ELF-1 (cell line): Measurements from ENCODE around the gene ZBTB47.

Experiments used
- DNase-seq: peaks from one replicate; pipeline ENCODE4 v3.0.0-alpha.2; 2016; ENCODE audit warnings: low read depth, low spot score

ZBTB47 gene

DNA sequence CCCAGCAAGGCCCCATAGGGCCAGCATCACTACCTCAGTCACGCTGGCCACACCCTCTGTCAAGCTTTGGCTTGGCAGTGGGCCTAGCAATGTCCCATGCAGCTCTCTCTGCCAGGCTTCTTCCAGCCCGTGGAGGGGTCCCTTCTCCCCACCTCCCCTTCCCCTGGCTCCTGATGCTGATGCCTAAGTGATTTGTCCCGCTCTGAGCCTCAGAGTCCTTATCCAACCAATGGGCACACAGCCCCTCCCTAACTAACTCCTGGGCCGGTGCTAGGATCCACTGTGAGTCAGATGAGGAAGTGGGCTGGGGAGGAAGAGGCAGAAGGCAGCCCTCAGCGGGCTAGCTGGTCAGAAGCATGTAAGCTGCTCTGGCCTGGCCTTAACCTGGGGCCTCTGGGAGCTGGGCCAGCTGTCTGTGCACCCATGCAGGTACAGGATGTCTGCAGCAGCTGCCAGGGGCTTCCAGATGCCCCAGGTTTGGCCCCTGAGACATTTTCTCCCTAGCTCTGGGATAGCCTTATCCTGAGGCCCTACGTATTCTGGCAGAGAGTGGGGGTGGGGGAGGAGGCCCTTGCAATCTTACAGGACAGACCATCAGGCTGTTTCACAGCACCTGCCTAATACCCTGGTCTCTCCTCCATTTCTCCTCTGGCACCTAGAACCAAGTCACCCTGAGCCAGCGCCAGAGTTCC is 740 bp upstream of the ZBTB47 start:
- peak; percentile 66 for DNase-seq

DNA sequence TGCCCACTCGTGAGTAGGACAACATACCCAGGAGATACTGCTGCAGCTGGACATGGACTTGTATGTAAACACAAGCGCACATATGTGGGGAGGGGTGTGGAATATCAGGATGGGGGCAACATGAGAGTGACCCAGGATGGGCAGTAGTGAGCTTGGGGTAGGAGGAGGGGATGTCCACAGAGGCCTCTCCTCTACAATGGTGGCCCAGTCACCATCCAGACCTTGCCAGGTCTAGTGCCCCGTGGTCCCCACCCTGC is 266 bp upstream of the ZBTB47 start:
- DNase-seq: no peak

DNA sequence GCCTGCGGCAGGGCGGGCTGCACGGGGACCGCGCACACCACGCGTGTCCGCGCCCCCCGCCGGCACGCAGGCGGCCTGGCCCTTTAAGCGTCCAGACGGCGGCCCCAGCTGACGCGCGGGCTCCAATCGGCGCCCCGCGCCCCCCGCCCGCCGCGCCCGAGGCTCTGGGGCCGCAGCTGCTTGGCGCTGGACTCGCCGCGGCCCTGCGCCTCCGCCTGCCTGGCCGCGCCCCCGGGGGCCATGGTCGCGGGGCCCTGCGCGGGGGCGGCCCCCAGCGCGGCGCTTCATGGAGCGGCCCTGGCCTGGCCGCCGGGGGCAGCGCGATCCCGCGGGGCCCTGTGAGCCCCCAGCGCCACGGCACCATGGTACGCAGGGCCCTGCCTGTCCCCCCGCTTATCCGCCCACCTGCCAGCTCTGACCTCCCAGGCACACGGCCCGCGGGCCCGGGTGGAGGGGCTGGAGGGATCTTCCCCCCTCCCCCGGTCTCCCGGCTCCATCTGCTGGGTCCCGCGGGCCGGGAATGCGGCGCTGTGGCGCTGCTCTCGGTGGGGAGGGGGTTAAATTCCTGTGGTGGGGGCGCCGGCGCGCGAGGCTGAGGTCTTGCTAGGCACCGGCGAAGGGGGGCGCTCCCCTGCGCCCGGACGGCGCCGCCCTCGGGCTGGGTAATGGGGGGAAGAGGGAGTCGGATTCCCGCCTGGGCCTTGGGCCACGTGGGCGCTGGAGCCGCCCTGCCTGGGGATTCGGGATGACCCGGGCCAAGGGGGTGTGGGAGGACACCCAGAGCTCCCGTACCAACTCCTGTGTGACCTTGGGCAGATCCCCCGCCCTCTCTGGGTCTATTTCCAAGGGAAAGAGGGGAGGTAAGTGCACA is 1.1 kb downstream of the ZBTB47 start:
- DNase-seq: peak; percentile 89

DNA sequence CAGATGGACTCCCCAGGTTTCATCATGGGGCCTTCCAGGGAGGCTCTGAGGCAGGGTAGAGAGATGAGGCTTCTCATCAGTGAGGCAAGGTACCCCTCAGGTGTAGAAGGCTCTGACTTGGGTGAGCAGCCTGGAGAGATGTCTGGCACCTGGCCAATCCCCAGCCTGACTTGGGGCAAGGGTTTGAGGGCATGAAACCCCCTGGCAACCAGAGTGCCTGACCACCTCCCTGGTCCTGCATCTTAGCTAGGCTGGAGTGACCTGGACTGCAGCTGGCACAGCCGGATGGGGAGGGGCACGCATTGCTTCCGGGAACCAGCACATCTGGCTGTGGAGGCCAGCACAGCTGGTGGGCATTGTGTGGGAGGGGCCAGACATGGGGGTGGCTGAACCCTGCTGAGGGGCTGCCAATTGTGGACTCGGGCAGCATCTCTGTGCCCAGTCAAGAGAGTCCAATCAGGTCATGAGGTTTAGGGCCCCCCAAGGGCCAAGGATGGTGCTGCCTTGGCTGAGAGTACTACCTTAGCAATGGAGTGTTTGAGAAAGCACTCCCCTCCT is 1.9 kb downstream of the ZBTB47 start:
- DNase-seq: peak; percentile 32

DNA sequence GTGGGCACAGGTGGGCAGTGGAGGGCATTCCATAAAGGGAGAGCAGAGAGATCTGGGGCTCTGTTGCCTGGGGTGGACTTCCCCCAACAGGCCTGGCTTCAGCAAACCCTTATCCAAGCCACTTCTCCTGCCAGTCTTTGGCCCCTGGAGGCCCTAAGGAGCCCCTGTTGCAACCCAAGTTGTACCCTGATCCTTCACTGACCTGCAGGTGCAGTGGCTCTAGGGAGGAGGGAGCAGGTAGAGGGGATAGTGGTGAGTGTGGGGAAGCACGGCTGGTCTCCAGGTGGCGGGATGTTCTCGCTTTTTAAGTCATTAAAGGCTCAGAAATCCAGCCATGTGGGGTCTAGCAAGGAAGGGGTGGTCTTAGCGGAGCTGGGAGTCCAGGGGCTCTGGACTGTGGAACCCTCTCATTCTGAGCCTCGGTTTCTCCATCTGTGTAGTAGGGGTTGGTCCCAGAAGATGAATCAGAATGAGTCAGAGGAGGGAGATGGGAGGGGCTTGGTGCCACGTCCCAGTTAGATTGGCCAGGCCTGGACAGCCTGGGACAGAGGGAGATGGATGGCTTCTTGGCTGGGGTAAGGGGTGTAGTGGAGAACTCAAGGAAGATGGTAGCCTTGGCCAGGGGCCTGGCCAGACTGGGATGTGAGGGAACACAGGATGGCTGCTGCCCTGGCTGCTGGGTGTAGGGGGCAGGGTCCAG is 2.6 kb downstream of the ZBTB47 start:
- no peak for DNase-seq

DNA sequence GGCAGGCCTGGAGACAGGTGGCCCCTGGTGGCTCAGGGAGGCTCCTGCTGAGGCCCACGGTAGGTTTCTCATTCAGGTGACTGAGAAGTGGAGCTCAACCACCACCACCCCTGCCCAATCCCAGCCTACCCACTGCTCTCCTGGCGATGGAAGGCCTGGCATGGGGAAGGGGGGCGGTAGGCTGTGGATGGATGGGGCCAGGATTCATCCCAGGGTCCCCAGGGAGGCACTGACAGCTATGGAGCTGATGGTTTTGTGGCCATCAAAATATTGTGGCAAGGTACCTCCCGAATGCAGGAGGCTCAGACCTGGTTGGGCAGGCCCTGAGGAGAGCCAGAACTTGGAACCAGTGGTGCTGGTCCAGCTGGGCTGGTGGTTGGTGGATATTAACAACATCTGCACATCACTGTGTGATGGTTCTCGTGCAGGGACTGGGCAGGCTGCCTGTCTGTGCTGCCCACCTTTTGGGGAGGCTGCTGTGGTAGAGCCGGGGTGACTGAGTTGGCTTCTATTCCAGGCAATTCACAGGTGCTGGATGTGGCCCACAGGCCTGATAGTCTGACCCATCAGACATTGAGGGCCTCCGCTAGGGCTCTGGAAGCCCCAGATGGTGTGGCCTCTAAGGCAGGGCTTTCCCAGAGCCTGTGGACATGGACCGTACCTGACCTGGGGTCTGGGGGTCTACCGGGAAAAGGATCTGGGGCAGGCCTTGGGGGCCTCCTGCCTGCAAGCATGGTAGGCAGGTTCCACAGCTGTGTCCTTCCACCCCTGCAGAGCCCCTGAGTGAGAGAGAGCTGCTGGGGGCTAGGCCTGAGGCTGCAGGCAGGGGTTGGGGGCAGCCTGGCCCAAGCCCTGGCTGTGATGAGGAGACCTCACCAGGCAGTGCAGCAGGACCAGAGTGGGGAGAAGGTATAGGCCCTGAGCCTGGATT is 3.4 kb downstream of the ZBTB47 start:
- no peak for DNase-seq

DNA sequence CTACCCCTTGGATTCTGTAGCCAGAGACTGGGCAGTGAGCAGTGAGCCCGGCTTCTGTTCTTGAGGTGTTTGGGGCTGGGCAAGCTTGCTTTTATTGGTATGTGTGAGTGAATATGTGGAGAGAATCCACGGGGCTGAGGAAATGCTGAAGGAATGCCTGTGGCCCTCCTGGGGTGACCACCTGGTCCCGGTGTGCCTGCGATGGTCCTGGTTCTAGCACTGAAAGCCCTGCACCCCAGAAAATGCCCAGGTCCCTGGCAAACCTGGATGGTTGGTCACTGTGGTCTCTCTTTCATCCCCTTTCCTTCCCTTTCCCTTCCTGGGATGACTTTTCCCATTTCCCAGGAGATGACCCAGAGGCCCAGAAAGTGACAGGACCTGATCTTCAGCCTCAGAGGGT is 4.2 kb downstream of the ZBTB47 start:
- no peak for DNase-seq

DNA sequence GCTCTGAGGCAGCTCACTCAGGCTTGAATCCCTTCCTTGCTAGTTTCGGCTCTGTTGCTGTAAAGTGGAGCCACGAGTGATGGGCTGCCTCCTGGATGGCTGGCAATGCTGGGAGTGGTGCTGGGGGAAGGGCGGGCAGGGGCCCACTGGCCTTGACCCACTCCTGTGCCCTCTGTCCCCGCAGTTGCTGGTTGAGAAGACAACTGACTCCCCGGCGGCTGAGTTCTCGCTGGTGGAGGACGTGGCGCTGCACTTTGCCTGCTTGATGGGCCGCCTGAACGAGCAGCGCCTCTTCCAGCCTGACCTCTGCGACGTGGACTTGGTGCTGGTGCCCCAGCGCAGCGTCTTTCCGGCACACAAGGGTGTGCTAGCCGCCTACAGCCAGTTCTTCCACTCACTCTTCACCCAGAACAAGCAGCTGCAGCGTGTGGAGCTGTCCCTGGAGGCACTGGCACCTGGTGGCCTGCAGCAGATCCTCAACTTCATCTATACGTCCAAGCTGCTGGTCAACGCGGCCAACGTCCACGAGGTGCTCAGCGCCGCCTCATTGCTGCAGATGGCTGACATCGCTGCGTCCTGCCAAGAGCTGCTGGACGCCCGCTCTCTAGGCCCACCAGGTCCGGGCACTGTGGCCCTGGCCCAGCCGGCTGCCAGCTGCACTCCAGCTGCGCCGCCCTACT is 4.7 kb downstream of the ZBTB47 start:
- DNase-seq: peak; percentile 32

DNA sequence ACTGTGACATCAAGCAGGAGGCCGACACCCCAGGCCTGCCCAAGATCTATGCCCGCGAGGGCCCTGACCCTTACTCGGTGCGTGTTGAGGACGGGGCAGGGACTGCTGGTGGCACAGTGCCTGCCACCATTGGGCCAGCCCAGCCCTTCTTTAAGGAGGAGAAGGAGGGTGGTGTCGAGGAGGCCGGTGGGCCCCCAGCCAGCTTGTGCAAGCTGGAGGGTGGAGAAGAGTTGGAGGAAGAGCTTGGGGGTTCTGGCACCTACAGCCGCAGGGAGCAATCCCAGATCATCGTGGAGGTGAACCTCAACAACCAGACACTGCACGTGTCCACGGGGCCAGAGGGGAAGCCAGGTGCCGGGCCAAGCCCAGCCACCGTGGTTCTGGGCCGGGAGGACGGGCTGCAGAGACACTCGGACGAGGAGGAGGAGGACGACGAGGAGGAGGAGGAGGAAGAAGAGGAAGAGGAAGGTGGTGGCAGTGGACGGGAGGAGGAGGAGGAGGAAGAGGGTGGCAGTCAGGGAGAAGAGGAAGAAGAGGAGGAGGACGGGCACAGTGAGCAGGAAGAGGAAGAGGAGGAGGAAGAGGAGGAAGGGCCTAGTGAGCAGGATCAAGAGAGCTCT is 5.4 kb downstream of the ZBTB47 start:
- no peak for DNase-seq

DNA sequence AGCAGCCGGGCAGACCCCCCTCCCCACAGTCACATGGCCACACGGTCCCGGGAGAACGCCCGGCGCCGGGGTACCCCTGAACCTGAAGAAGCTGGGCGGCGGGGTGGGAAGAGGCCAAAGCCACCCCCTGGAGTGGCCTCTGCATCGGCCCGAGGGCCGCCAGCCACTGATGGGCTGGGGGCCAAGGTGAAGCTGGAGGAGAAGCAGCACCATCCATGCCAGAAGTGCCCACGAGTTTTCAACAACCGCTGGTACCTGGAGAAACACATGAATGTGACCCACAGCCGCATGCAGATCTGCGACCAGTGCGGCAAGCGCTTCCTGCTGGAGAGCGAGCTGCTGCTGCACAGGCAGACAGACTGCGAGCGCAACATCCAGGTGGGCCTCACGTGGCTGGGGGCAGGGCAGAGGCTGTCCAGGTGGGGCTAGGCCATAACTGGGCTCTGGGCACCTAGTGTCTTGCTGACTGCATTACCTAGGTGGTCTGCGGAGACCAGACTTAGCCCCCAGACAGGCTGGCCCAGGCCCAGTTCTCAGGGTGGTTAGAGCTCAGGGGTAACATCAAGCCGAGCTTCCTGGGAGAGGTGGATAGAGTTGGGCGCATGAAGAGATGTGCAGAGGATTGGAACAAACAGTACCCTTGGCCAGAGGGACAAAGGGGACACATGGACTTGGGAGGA is 6.1 kb downstream of the ZBTB47 start:
- DNase-seq: no peak

DNA sequence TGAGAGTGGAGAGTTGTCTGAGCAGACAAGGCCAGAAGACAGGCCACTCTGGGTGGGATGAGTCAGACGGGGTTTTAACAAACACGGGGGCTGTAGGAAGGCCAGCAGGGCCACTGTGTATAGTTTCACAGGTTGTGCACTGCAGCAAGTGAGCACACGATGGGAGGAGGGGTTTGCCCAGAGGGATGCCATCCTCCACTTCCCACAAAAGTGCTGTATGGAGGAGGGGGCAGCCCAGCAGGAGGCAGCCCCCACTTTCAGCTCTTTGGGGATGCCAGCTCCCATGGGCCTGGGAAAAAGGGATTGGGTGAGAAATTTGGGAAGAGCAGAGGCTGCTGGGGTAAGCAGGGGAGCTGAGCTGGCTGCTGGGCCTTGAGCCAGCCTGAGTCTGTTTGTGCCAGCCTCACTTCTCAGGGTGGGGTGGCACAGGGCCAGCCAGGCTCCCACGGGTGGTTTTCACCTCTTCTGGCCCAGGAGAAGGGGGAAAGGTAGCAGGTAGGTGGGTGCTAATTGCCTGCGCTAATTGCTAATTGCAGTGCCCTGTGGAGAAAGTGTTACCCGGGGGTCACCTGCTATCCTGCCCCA is 6.7 kb downstream of the ZBTB47 start:
- no peak for DNase-seq

DNA sequence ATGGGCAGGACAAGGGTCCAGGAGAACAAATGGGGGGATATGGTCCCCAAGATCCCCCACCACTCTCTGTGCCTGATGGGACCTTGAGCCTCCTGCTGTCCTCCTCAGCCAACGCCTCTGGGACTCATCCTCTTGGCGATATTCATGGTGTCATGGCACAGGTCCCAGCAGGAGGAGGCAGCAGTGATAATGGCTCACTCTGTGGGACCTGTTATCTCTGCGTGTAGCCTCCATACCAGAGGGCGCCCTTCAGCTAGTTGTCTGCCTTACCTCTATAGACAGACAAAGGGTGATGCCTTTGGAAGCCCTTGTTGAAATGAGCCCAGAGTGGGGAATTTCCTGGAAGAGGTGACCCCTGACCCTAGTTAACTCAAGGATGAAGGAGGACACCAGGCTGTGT is 7.4 kb downstream of the ZBTB47 start:
- DNase-seq: peak; percentile 34

DNA sequence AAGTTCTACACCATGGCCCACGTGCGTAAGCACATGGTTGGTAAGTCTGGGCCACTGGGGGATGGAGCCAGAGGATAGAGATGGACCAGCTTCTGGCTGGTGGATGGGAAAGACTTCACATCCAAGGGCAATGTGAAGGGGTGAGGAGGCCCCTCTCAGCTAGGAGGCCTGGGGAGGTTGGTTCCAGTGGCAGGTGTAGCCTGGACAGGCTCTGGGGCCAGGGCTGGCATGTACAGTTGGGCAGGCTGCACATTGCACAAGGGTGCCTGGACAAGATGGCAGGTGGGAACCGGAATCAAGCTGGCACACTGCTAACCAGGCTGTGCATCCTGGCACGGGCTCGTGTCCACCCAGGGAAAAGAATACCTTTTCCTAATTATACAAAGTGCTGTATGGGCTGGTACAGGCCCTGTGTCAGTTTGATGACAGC is 8.1 kb downstream of the ZBTB47 start:
- no peak for DNase-seq

DNA sequence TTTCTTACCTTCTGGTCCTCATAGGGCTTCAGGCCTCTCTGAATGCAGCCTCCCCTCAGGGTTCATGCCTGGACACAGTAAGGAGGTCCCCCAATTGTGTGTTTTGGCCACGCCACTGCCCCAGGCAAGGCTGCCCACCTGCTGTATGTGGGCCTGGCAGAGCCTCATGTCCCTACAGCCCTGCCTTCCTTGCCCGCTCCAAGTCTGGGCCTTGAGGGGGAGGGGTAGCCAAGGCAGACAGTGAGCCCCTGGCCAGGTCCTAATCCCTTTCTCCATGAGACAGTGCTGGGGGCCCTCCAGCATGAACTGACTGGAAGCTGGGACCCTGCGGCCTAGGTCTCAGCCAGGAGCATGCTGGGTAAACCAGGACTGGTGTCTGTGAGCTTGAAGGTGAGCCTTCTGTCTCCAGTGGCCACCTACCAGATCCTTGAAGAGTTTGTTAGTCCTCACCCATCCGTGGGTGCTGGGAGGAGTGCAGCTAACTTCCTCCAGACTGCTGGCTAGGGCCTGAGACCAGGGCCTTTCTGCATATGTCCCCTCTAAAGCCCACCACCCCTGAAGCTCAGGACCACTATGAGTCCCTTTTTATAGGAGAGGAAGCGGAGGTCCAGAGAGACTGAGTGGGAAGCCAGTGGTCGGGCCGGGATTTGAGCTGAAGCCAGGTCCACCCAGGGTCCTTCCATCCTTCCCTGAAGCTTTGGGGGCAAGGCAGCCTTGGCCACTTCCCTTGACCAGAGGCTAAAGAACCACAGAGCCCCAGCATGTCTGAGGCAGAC is 8.7 kb downstream of the ZBTB47 start:
- no peak for DNase-seq

DNA sequence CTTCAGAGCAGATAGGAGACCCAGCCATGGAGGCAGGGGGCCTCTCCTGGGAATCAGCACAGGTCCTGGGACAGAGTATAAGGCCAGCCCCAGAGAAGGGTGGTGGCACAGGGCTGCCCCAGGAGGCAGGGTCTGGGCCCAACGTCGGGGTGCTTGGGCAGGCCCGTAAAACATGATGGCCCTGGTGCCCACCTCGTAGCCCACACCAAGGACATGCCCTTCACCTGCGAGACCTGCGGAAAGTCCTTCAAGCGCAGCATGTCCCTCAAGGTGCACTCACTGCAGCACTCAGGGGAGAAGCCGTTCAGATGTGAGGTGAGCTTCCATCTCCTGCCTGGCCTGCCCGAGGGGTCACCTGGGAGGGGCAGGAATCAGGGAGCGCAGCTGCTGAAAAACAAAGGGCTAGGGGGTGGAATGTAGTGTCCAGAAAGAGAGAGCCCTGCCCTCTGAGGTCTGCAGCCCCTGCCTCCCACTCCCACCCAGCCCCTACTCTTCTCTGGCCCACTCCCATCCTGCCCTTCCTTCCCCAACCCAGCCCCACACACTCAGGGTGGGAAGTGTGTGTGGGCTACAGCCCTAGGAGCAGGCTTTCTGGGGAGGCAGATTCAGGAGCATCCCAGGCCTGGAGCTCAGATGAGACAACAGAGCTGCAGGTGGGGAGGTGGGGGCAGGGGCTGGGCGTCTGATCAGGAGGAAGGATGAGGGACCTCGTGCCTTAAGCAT is 9.5 kb downstream of the ZBTB47 start:
- no peak for DNase-seq

DNA sequence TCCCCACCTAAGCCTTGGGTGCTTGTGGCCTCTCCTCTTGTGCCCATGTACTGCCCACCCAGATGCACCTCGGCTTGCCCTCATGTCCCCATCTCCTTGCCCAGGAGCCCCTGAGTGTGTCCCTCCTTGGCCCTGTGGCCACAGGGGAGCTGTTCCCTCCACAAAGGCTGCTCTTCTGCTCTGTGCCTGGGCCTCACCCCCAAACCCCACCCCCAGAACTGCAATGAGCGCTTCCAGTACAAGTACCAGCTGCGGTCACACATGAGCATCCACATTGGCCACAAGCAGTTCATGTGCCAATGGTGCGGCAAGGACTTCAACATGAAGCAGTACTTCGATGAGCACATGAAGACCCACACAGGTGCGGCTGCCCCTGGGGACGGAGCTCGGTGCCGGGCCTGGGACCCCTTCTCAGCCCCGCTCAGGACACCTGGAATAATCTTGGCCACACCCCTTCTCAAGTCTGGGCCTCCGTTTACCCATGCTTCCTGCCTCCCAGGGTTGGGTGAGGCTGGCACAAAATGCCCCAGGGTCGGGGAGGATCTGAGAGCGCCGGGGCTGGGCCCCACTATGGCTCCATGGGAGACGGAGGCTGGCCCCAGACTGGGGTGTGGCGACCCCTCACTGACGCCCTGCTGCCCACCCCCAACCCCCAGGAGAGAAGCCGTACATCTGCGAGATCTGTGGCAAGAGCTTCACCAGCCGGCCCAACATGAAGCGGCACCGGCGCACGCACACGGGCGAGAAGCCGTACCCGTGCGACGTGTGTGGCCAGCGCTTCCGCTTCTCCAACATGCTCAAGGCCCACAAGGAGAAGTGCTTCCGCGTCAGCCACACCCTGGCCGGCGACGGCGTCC is 10.3 kb downstream of the ZBTB47 start:
- no peak for DNase-seq

DNA sequence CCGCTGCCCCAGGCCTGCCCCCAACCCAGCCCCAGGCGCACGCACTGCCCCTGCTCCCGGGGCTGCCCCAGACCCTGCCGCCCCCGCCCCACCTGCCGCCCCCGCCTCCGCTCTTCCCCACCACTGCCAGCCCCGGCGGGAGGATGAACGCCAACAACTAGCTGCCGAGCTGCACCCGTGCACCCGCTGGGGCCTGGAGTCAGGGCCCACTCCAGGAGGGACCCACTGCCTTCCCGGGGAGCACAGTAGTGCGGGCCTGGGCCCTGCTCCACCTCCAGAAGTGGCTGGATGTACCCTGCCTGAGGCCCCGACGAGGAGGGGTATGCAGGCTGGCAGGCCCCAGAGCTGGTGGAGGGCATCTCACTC is 10.9 kb downstream of the ZBTB47 start:
- DNase-seq: no peak
